ENCODE data around the gene TFAP2B. TPM values are rescaled to one million over a fixed set of nuclear protein-coding genes. Genes with fewer than 3 reads are reported as not detected.

TFAP2B gene
- total and polyA plus RNA-seq, 2 donors from 2014 or later: 11.6 to 25.3 TPM

GRCh38 chr6:50861692-50862091 is 43.0 kb downstream of the TFAP2B start:
- intact Hi-C loops (cut with DNase I): no loop called here
- FAIRE-seq: no peak
- TF ChIP-seq CTCF (IDR thresholded peaks at IDR 0.05; ENCODE audit: borderline replicate concordance, extremely low read depth, insufficient read depth): no peak

GRCh38 chr6:50862176-50862575 is 43.5 kb downstream of the TFAP2B start:
- TF ChIP-seq CTCF (IDR thresholded peaks at IDR 0.05; ENCODE audit: borderline replicate concordance, extremely low read depth, insufficient read depth): no peak
- no peaks in the 10 kb centered on the region for H3K27me3 ChIP-seq (ENCODE audit: control insufficient read depth, insufficient read depth, low read length)
- FAIRE-seq: no peak
- DNase-seq: no peak
- no peaks in the 10 kb centered on the region for H3K4me1 ChIP-seq (ENCODE audit: control insufficient read depth in 2 of 3, insufficient read depth in 2 of 3, low read depth in 1 of 3, low read length in 3 of 3)
- no peak overlapping the region for H3K9ac ChIP-seq (ENCODE audit: low read length in 3 of 3)
- intact Hi-C loops (cut with DNase I): no loop called here
- H3K27ac ChIP-seq (ENCODE audit: low read depth in 2 of 2, low read length in 2 of 2): no peak overlapping the region
- no peak overlapping the region for H3K4me3 ChIP-seq (ENCODE audit: low read length in 3 of 3)
- H3K36me3 ChIP-seq (ENCODE audit: control insufficient read depth in 2 of 3, insufficient read depth in 3 of 3, low read length in 3 of 3): no peaks in the 10 kb centered on the region
- H3K9me3 ChIP-seq (ENCODE audit: control insufficient read depth in 2 of 3, insufficient read depth in 1 of 3, low read length in 3 of 3): peaks cover 0 to 4% (median 0%) of the 10 kb centered on the region in 3 donors

More at GRCh38 chr6:50861692-50862091, 43.0 kb downstream of the TFAP2B start:
- Histone ChIP-seq H3K4me1 (ENCODE audit: control insufficient read depth in 2 of 3, insufficient read depth in 2 of 3, low read depth in 1 of 3, low read length in 3 of 3) (no peaks in the 10 kb centered on the region), H3K4me3 (ENCODE audit: low read length in 3 of 3) (no peak overlapping the region), H3K27ac (ENCODE audit: low read depth in 2 of 2, low read length in 2 of 2) (no peak overlapping the region), H3K9ac (ENCODE audit: low read length in 3 of 3) (no peak overlapping the region), H3K36me3 (ENCODE audit: control insufficient read depth in 2 of 3, insufficient read depth in 3 of 3, low read length in 3 of 3) (no peaks in the 10 kb centered on the region), H3K27me3 (ENCODE audit: control insufficient read depth, insufficient read depth, low read length) (no peaks in the 10 kb centered on the region), H3K9me3 (ENCODE audit: control insufficient read depth in 2 of 3, insufficient read depth in 1 of 3, low read length in 3 of 3) (peaks cover 0 to 5% (median 0%) of the 10 kb centered on the region in 3 donors)
- no peak for DNase-seq

GRCh38 chr6:50864601-50865000 is 45.9 kb downstream of the TFAP2B start:
- FAIRE-seq (no peak), DNase-seq (no peak)
- Histone ChIP-seq H3K4me1 (ENCODE audit: control insufficient read depth in 2 of 3, insufficient read depth in 2 of 3, low read depth in 1 of 3, low read length in 3 of 3) (no peaks in the 10 kb centered on the region), H3K9ac (ENCODE audit: low read length in 3 of 3) (no peak overlapping the region), H3K27ac (ENCODE audit: low read depth in 2 of 2, low read length in 2 of 2) (no peak overlapping the region), H3K4me3 (ENCODE audit: low read length in 3 of 3) (no peak overlapping the region), H3K27me3 (ENCODE audit: control insufficient read depth, insufficient read depth, low read length) (no peaks in the 10 kb centered on the region), H3K9me3 (ENCODE audit: control insufficient read depth in 2 of 3, insufficient read depth in 1 of 3, low read length in 3 of 3) (no peaks in the 10 kb centered on the region), H3K36me3 (ENCODE audit: control insufficient read depth in 2 of 3, insufficient read depth in 3 of 3, low read length in 3 of 3) (no peaks in the 10 kb centered on the region)
- no peak for TF ChIP-seq CTCF (IDR thresholded peaks at IDR 0.05; ENCODE audit: borderline replicate concordance, extremely low read depth, insufficient read depth)
- intact Hi-C loops (cut with DNase I): no loop called here

DNA sequence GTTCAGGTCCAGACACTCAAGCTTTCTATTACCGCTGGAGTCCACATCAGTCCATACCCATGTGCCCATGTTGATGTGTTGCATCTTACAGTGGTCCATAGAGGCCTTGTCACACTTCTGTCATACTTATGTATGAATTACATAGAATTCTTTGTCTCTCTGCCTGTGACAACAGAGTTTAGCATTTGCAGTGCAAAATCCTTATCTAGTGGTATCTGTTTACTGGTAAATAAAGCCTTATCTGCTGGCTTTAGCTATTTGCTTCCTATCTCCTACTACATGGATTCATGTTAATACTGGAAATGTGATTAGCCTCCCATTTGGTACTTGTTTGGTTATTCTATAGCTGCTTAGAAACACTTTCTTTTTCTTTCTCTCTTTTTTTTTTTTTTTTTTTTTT is 49.8 kb downstream of the TFAP2B start:
- no peak for FAIRE-seq
- Histone ChIP-seq H3K9me3 (ENCODE audit: control insufficient read depth in 2 of 3, insufficient read depth in 1 of 3, low read length in 3 of 3) (no peaks in the 10 kb centered on the region), H3K27me3 (ENCODE audit: control insufficient read depth, insufficient read depth, low read length) (no peaks in the 10 kb centered on the region), H3K27ac (ENCODE audit: low read depth in 2 of 2, low read length in 2 of 2) (no peak overlapping the region), H3K4me3 (ENCODE audit: low read length in 3 of 3) (no peak overlapping the region), H3K36me3 (ENCODE audit: control insufficient read depth in 2 of 3, insufficient read depth in 3 of 3, low read length in 3 of 3) (no peaks in the 10 kb centered on the region), H3K4me1 (ENCODE audit: control insufficient read depth in 2 of 3, insufficient read depth in 2 of 3, low read depth in 1 of 3, low read length in 3 of 3) (no peaks in the 10 kb centered on the region), H3K9ac (ENCODE audit: low read length in 3 of 3) (no peak overlapping the region)
- intact Hi-C loops (cut with DNase I): no loop called here
- TF ChIP-seq CTCF (IDR thresholded peaks at IDR 0.05; ENCODE audit: borderline replicate concordance, extremely low read depth, insufficient read depth): no peak
- no peak for DNase-seq
